Suprapubic skin (tissue), 4 donors: ENCODE results near the gene MCU. TPM values are rescaled to one million over a fixed set of nuclear protein-coding genes. Genes with fewer than 3 reads are reported as not detected.

Experiments
- DNase-seq, 2 donors: peaks; one replicate each; pipeline ENCODE4 v3.0.0-alpha.2; 2019; ENCODE audit warnings: low spot score in 2 of 2
- H3K27ac ChIP-seq: fragments of 200-600 bp; sonication (generic); one replicate; pipeline ENCODE4 v1.5.1; 2019
- H3K27me3 ChIP-seq: fragments of 200-600 bp; sonication (generic); one replicate; pipeline ENCODE4 v1.5.1; 2019
- H3K36me3 ChIP-seq: fragments of 200-600 bp; sonication (generic); one replicate; pipeline ENCODE4 v1.5.1; 2019
- H3K4me1 ChIP-seq: fragments of 200-600 bp; sonication (generic); one replicate; pipeline ENCODE4 v1.5.1; 2019
- H3K4me3 ChIP-seq: fragments of 200-600 bp; sonication (generic); one replicate; pipeline ENCODE4 v1.5.1; 2019; ENCODE audit warnings: mild to moderate bottlenecking
- H3K9me3 ChIP-seq: fragments of 200-600 bp; sonication (generic); one replicate; pipeline ENCODE4 v1.5.1; 2019
- EP300 ChIP-seq: sonication (generic); formaldehyde crosslinking; IDR thresholded peaks from one replicate; pipeline ENCODE4 v1.6.1; 2017; ENCODE audit warnings: antibody characterized with exemption
- POLR2A ChIP-seq, 2 donors: fragments of 450-650 bp; IDR thresholded peaks; one replicate each; pipeline ENCODE4 v1.6.1; 2017; ENCODE audit warnings: antibody characterized with exemption in 2 of 2, mild to moderate bottlenecking in 2 of 2, moderate library complexity in 2 of 2
- POLR2AphosphoS5 ChIP-seq, 3 donors: sonication (generic); formaldehyde crosslinking; IDR thresholded peaks; one replicate each; pipeline ENCODE4 v1.6.1; 2017; ENCODE audit warnings: antibody characterized with exemption in 3 of 3
- WGBS: methylation state at CpG from one replicate; pipeline ENCODE4 v1.1.5; 2018; 5-methylcytosine and 5-hydroxymethylcytosine counted together
- total RNA-seq, 4 donors: library from RNA; depleted of rRNA; stranded (reverse); fragments of >200 nt; gene quantifications; one replicate each; pipeline ENCODE4 v1.1.0, GENCODE V29; 2016
- TF ChIP-seq, protein P1 (sequence below), 2 donors: fragments of 200-600 bp in 1 of 2; fragments of 450-650 bp in 1 of 2; sonication (generic) in 1 of 2; IDR thresholded peaks; one replicate each; pipeline ENCODE4 v1.5.1; 2016 to 2019; ENCODE audit warnings: antibody characterized with exemption in 2 of 2, mild to moderate bottlenecking in 1 of 2, moderate library complexity in 1 of 2

The MCU gene
- total RNA-seq, 4 donors from 2014 or later, result 28.3 to 31.7 (median 29.7) TPM

- H3K9me3 ChIP-seq, result no peaks in the 10 kb centered on the region
- WGBS, result 90% methylated on average over 4 of the region's 4 CpGs
- TF ChIP-seq, protein P1, sequence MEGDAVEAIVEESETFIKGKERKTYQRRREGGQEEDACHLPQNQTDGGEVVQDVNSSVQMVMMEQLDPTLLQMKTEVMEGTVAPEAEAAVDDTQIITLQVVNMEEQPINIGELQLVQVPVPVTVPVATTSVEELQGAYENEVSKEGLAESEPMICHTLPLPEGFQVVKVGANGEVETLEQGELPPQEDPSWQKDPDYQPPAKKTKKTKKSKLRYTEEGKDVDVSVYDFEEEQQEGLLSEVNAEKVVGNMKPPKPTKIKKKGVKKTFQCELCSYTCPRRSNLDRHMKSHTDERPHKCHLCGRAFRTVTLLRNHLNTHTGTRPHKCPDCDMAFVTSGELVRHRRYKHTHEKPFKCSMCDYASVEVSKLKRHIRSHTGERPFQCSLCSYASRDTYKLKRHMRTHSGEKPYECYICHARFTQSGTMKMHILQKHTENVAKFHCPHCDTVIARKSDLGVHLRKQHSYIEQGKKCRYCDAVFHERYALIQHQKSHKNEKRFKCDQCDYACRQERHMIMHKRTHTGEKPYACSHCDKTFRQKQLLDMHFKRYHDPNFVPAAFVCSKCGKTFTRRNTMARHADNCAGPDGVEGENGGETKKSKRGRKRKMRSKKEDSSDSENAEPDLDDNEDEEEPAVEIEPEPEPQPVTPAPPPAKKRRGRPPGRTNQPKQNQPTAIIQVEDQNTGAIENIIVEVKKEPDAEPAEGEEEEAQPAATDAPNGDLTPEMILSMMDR (IDR thresholded peaks at IDR 0.05), result no peak
- TF ChIP-seq POLR2A (IDR thresholded peaks at IDR 0.05) (no peak), POLR2AphosphoS5 (IDR thresholded peaks at IDR 0.05) (no peak), EP300 (no peak)
- H3K27me3 ChIP-seq, result no peaks in the 10 kb centered on the region
- DNase-seq, result no peak
- H3K4me1 ChIP-seq, result no peaks in the 10 kb centered on the region
- H3K27ac ChIP-seq, result no peak overlapping the region
- H3K4me3 ChIP-seq, result no peak overlapping the region
- no peaks in the 10 kb centered on the region for H3K36me3 ChIP-seq
Measured at GRCh38 chr10:72720814-72721660, 29.1 kb downstream of the MCU start.

DNA sequence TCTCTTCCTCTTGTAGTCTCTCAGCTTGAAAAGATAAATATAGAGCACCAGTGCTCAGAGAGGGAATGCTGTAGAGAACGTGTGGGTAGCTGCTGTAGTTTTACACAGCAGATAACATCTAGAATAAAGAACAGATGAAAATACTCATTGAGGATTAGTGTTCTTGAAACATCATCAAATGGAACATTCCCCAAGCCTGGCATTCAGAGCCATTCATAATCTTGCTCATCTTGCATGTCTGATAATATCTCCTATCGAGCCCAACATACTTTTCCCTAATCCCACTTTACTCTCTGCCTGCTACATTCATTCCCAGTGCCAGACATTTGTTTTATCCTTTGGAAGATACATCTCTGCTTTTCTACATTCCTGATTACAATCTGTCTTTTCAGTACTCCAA is 35.2 kb downstream of the MCU start:
- WGBS, result 35% methylated on average over 2 of the region's 2 CpGs
- H3K9me3 ChIP-seq, result no peaks in the 10 kb centered on the region
- H3K4me1 ChIP-seq, result no peaks in the 10 kb centered on the region
- TF ChIP-seq, protein P1 (IDR thresholded peaks at IDR 0.05), result no peak
- no peak for TF ChIP-seq EP300
- TF ChIP-seq POLR2AphosphoS5 (IDR thresholded peaks at IDR 0.05), result no peak
- TF ChIP-seq POLR2A (IDR thresholded peaks at IDR 0.05), result no peak
- H3K27me3 ChIP-seq, result no peaks in the 10 kb centered on the region
- H3K4me3 ChIP-seq, result no peak overlapping the region
- H3K36me3 ChIP-seq, result no peaks in the 10 kb centered on the region
- no peak for DNase-seq
- no peak overlapping the region for H3K27ac ChIP-seq

GRCh38 chr10:72728462-72728861 is 36.5 kb downstream of the MCU start:
- 92% methylated on average over 2 of the region's 2 CpGs for WGBS
- Histone ChIP-seq H3K27ac (no peak overlapping the region), H3K4me1 (no peaks in the 10 kb centered on the region), H3K36me3 (no peaks in the 10 kb centered on the region), H3K4me3 (no peak overlapping the region), H3K9me3 (no peaks in the 10 kb centered on the region), H3K27me3 (no peaks in the 10 kb centered on the region)
- no peak for DNase-seq
- TF ChIP-seq POLR2A (IDR thresholded peaks at IDR 0.05) (no peak), POLR2AphosphoS5 (IDR thresholded peaks at IDR 0.05) (no peak), EP300 (no peak)
- TF ChIP-seq, protein P1 (IDR thresholded peaks at IDR 0.05), result no peak

GRCh38 chr10:72729528-72729927 is 37.6 kb downstream of the MCU start:
- WGBS, result 82% methylated on average over 3 of the region's 3 CpGs
- Histone ChIP-seq H3K36me3 (no peaks in the 10 kb centered on the region), H3K4me1 (no peaks in the 10 kb centered on the region), H3K4me3 (no peak overlapping the region), H3K27ac (no peak overlapping the region), H3K27me3 (no peaks in the 10 kb centered on the region), H3K9me3 (no peaks in the 10 kb centered on the region)
- TF ChIP-seq, protein P1 (IDR thresholded peaks at IDR 0.05), result no peak
- TF ChIP-seq POLR2A (IDR thresholded peaks at IDR 0.05) (no peak), POLR2AphosphoS5 (IDR thresholded peaks at IDR 0.05) (no peak), EP300 (no peak)
- DNase-seq, result no peak

DNA sequence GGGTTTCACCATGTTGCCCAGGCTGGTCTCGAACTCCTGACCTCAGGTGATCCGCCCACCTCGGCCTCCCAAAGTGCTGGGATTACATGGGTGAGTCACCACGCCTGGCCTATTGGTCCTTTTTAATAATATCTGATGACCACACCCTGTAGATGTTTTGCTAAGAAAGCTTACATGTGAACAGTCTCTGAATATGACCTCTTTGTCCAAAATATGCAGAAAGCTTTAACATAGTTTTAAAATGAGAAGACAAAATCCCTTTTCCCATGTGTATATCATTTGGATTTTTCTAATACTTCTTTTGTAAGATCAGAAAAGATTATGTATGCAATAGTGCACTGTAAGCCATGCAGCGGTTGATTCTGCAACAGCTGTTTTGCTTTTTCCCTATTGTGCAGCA is 38.5 kb downstream of the MCU start:
- Histone ChIP-seq H3K36me3 (no peaks in the 10 kb centered on the region), H3K9me3 (no peaks in the 10 kb centered on the region), H3K4me3 (no peak overlapping the region), H3K4me1 (no peaks in the 10 kb centered on the region), H3K27ac (no peak overlapping the region), H3K27me3 (no peaks in the 10 kb centered on the region)
- TF ChIP-seq EP300 (no peak), POLR2AphosphoS5 (IDR thresholded peaks at IDR 0.05) (no peak), POLR2A (IDR thresholded peaks at IDR 0.05) (no peak)
- TF ChIP-seq, protein P1 (IDR thresholded peaks at IDR 0.05), result no peak
- no peak for DNase-seq
- 90% methylated on average over 5 of the region's 5 CpGs for WGBS
